Endodermal cell (in vitro differentiated cells): Measurements from ENCODE around the gene C1GALT1. TPM values are rescaled to one million over a fixed set of nuclear protein-coding genes. Genes with fewer than 3 reads are reported as not detected.
"Not testable (repeated sequence)": the region's sequence is repeated elsewhere in the genome, so short reads cannot be mapped to it uniquely, and the experiment has no call there.

Source experiments
- DNase-seq: peaks from one replicate; pipeline ENCODE4 v3.0.0-alpha.2; 2017
- H3K27ac ChIP-seq: 2 replicates; pipeline ENCODE4 v1.5.1; 2013; ENCODE audit warnings: mild to moderate bottlenecking, low read depth, low read length, moderate library complexity
- H3K27me3 ChIP-seq: 2 replicates; pipeline ENCODE4 v1.6.1; 2013; ENCODE audit warnings: mild to moderate bottlenecking, low read length, moderate library complexity; ENCODE audit not compliant: insufficient read depth, control insufficient read depth, poor library complexity, severe bottlenecking
- H3K36me3 ChIP-seq: 2 replicates; pipeline ENCODE4 v1.7.0; 2013; ENCODE audit warnings: mild to moderate bottlenecking, low read length, moderate library complexity; ENCODE audit not compliant: control insufficient read depth, insufficient read depth
- H3K4me1 ChIP-seq: one replicate; pipeline ENCODE4 v1.7.0; 2013; ENCODE audit warnings: low read length; ENCODE audit not compliant: control insufficient read depth, insufficient read depth
- H3K4me3 ChIP-seq: 2 replicates; pipeline ENCODE4 v1.5.1; 2013; ENCODE audit warnings: mild to moderate bottlenecking, low read length, moderate library complexity
- H3K9ac ChIP-seq: 2 replicates; pipeline ENCODE4 v1.6.1; 2013; ENCODE audit warnings: mild to moderate bottlenecking, low read length, moderate library complexity; ENCODE audit not compliant: poor library complexity, severe bottlenecking; ENCODE audit errors: extremely low read depth
- H3K9me3 ChIP-seq: 2 replicates; pipeline ENCODE4 v1.6.1; 2013; ENCODE audit warnings: mild to moderate bottlenecking, low read length, moderate library complexity; ENCODE audit not compliant: control insufficient read depth
- H3K27ac Mint-ChIP-seq: 2 replicates; pipeline ENCODE4 v1.8.0; 2020; ENCODE audit warnings: mixed read lengths
- H3K27me3 Mint-ChIP-seq: 2 replicates; pipeline ENCODE4 v1.8.0; 2021; ENCODE audit warnings: mild to moderate bottlenecking, mixed read lengths; ENCODE audit not compliant: insufficient read depth
- H3K36me3 Mint-ChIP-seq: 2 replicates; pipeline ENCODE4 v1.8.0; 2020; ENCODE audit warnings: low read depth, mixed read lengths
- H3K4me1 Mint-ChIP-seq: 2 replicates; pipeline ENCODE4 v1.8.0; 2020; ENCODE audit warnings: mixed read lengths
- H3K4me3 Mint-ChIP-seq: 2 replicates; pipeline ENCODE4 v1.8.0; 2020; ENCODE audit warnings: mild to moderate bottlenecking, moderate library complexity, mixed read lengths
- H3K9me3 Mint-ChIP-seq: 2 replicates; pipeline ENCODE4 v1.8.0; 2020; ENCODE audit warnings: mild to moderate bottlenecking, mixed read lengths
- CTCF ChIP-seq: fragments of 200-600 bp; sonication (generic); conservative IDR thresholded peaks from 2 replicates; pipeline ENCODE4 v1.5.0; 2021; ENCODE audit warnings: antibody characterized with exemption, mild to moderate bottlenecking
- WGBS, 2 experiments: methylation state at CpG; one replicate each; pipeline versions ENCODE4 v1.1.5 to v1.1.7; 2013; ENCODE audit warnings: missing lambda C conversion rate in 2 of 2, mixed read lengths in 1 of 2; ENCODE audit not compliant: insufficient coverage in 1 of 2, insufficient read length in 1 of 2; 5-methylcytosine and 5-hydroxymethylcytosine counted together
- total RNA-seq, 2 donors: library from RNA; stranded (reverse); fragmentation: NEBNext Ultra II Directional in 1 of 2; extraction: Animal tissue kit (Norgen Biotek cat#: 25700) in 1 of 2; gene quantifications; 2 replicates in 1 of 2; 3 replicates in 1 of 2; pipeline ENCODE4 v1.2.1, GENCODE V29; 2021

Gene C1GALT1
- total RNA-seq, 2 donors from 2014 or later: 65.7 to 132 TPM

- WGBS, 2 experiments: no CpG with 5 or more reads among the region's 1 CpG
Observed at GRCh38 chr7:7151865-7152264, 30.5 kb upstream of the C1GALT1 start.

GRCh38 chr7:7152315-7152714 lies 30.0 kb upstream of the C1GALT1 start:
- Mint-ChIP-seq H3K4me3 (no peak overlapping the region), H3K27ac (no peak overlapping the region), H3K27me3 (no peaks in the 10 kb centered on the region), H3K4me1 (no peaks in the 10 kb centered on the region), H3K9me3 (peaks cover 22% of the 10 kb centered on the region), H3K36me3 (peaks cover 4% of the 10 kb centered on the region)
- WGBS, 2 experiments: 96 to 97% methylated on average over 11 of the region's 11 CpGs
- Histone ChIP-seq H3K36me3 (no peaks in the 10 kb centered on the region), H3K4me3 (no peak overlapping the region), H3K4me1 (no peaks in the 10 kb centered on the region), H3K9ac (no peak overlapping the region), H3K27me3 (no peaks in the 10 kb centered on the region), H3K27ac (no peak overlapping the region), H3K9me3 (peaks cover 25% of the 10 kb centered on the region)
- DNase-seq: no peak
- no peak for TF ChIP-seq CTCF

More at GRCh38 chr7:7151865-7152264, 30.5 kb upstream of the C1GALT1 start:
- H3K4me3 Mint-ChIP-seq: no peak overlapping the region
- H3K36me3 ChIP-seq: no peaks in the 10 kb centered on the region
- DNase-seq: no peak
- H3K27ac Mint-ChIP-seq: no peak overlapping the region
- no peaks in the 10 kb centered on the region for H3K27me3 Mint-ChIP-seq
- H3K27ac ChIP-seq: no peak overlapping the region
- no peaks in the 10 kb centered on the region for H3K4me1 ChIP-seq
- H3K9ac ChIP-seq: no peak overlapping the region
- peaks cover 28% of the 10 kb centered on the region for H3K9me3 ChIP-seq
- H3K9me3 Mint-ChIP-seq: peaks cover 25% of the 10 kb centered on the region
- peaks cover 4% of the 10 kb centered on the region for H3K36me3 Mint-ChIP-seq
- no peaks in the 10 kb centered on the region for H3K27me3 ChIP-seq
- H3K4me1 Mint-ChIP-seq: no peaks in the 10 kb centered on the region
- TF ChIP-seq CTCF: no peak
- H3K4me3 ChIP-seq: no peak overlapping the region

GRCh38 chr7:7154355-7154754 lies 28.0 kb upstream of the C1GALT1 start:
- peaks cover 24% of the 10 kb centered on the region for H3K9me3 ChIP-seq
- WGBS, 2 experiments: 100% methylated on average over 1 of the region's 1 CpG
- H3K9me3 Mint-ChIP-seq: peaks cover 22% of the 10 kb centered on the region
- not testable (repeated sequence) for H3K27me3 ChIP-seq, H3K27ac ChIP-seq, H3K4me1 Mint-ChIP-seq, H3K4me3 Mint-ChIP-seq, H3K9ac ChIP-seq, H3K36me3 ChIP-seq, H3K36me3 Mint-ChIP-seq, H3K4me3 ChIP-seq, H3K27ac Mint-ChIP-seq, H3K27me3 Mint-ChIP-seq, H3K4me1 ChIP-seq, DNase-seq

DNA sequence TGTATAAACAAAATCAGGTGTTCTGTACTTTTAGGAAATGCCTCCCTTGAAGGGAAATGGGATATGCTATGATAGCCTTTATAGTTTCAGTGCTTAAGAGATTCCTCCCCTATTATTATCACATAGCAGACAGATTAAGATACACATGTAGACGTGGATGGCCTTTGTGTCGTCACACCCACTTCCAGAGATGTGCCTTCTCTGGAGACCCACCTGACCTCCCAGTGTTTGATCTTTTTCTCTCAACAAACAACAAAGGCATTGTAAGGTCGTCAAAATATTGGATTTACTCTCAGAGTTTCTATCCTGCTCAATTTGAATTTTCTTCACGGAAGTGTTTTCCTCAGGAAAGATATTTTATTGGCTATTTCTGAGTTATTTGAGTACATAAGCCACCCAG lies 25.7 kb upstream of the C1GALT1 start:
- Histone ChIP-seq H3K4me1 (no peaks in the 10 kb centered on the region), H3K36me3 (no peaks in the 10 kb centered on the region), H3K4me3 (no peak overlapping the region), H3K9me3 (peaks cover 24% of the 10 kb centered on the region), H3K9ac (no peak overlapping the region), H3K27me3 (no peaks in the 10 kb centered on the region), H3K27ac (no peak overlapping the region)
- Mint-ChIP-seq H3K36me3 (peaks cover 4% of the 10 kb centered on the region), H3K4me1 (no peaks in the 10 kb centered on the region), H3K27ac (no peak overlapping the region), H3K9me3 (peaks cover 22% of the 10 kb centered on the region), H3K4me3 (no peak overlapping the region), H3K27me3 (no peaks in the 10 kb centered on the region)
- no peak for DNase-seq
- WGBS, 2 experiments: 83 to 100% methylated on average over 2 to 4 of the region's 4 CpGs
- no peak for TF ChIP-seq CTCF
